SK-N-SH (cell line): Measurements from ENCODE around the gene ATP11C. TPM values are rescaled to one million over a fixed set of nuclear protein-coding genes. Genes with fewer than 3 reads are reported as not detected.
A peak's percentile ranks its signal among the peaks of the same experiment; 100 is the strongest.

Experiments used
- CTCF ChIA-PET: fragments of 300-600, 350-600 bp; formaldehyde crosslinking; extraction: SDS; loops from one replicate; lab custom pipeline; 2021; lab: Yijun Ruan, JAX
- POLR2A ChIA-PET: fragments of 350-600 bp; sonication (Branson Sonifier 250); formaldehyde crosslinking; extraction: SDS; loops from one replicate; lab custom pipeline; 2020; ENCODE audit warnings: antibody characterized with exemption, inconsistent platforms; lab: Yijun Ruan, JAX
- DNase-seq: peaks from one replicate; pipeline ENCODE4 v3.0.0; 2012
- H2AFZ ChIP-seq: fragments of 200-600 bp; sonication (generic); 2 replicates; pipeline ENCODE4 v1.8.1; 2016; ENCODE audit warnings: antibody characterized with exemption, mild to moderate bottlenecking, low read depth
- H3F3A ChIP-seq: fragments of 200-600 bp; sonication (generic); replicated peaks from 2 replicates; pipeline ENCODE3; 2016; ENCODE audit warnings: antibody characterized with exemption, mild to moderate bottlenecking; ENCODE audit not compliant: insufficient read depth
- H3K27ac ChIP-seq, 2 experiments: fragments of 200-500 bp in 1 of 2; fragments of 200-600 bp in 1 of 2; sonication (Bioruptor generic) in 1 of 2; sonication (generic), shearing (Covaris generic) in 1 of 2; 2 replicates each; pipeline versions ENCODE4 v1.5.1 to v1.6.1; 2014 to 2016; ENCODE audit warnings: low read depth in 2 of 2, inconsistent platforms in 1 of 2, low read length in 1 of 2, mild to moderate bottlenecking in 1 of 2, mixed read lengths in 1 of 2
- H3K27me3 ChIP-seq: fragments of 200-600 bp; sonication (generic), shearing (Covaris generic); 2 replicates; pipeline ENCODE4 v1.6.1; 2016; ENCODE audit warnings: mixed run types; ENCODE audit not compliant: insufficient read depth
- H3K36me3 ChIP-seq, 2 experiments: fragments of 200-500 bp in 1 of 2; fragments of 200-600 bp in 1 of 2; sonication (Bioruptor generic) in 1 of 2; sonication (generic) in 1 of 2; replicated peaks in 1 of 2; 2 replicates each; pipeline versions ENCODE3 to v1.5.1; 2014 to 2016; ENCODE audit warnings: low read length in 1 of 2, mild to moderate bottlenecking in 1 of 2; ENCODE audit not compliant: insufficient read depth in 2 of 2, control insufficient read depth in 1 of 2
- H3K4me1 ChIP-seq, 2 experiments: fragments of 200-500 bp in 1 of 2; fragments of 200-600 bp in 1 of 2; sonication (Bioruptor generic) in 1 of 2; sonication (generic), shearing (Covaris generic) in 1 of 2; 2 replicates each; pipeline versions ENCODE4 v1.5.1 to v1.6.1; 2014 to 2016; ENCODE audit warnings: low read depth in 1 of 2, low read length in 1 of 2, mixed run types in 1 of 2; ENCODE audit not compliant: insufficient read depth in 2 of 2, control insufficient read depth in 1 of 2
- H3K4me2 ChIP-seq: fragments of 200-600 bp; sonication (generic), shearing (Covaris generic); 2 replicates; pipeline ENCODE4 v1.6.1; 2017; ENCODE audit warnings: mixed run types
- H3K4me3 ChIP-seq, 2 experiments: fragments of 200-500 bp in 1 of 2; fragments of 200-600 bp in 1 of 2; sonication (Bioruptor generic) in 1 of 2; sonication (generic), shearing (Covaris generic) in 1 of 2; 2 replicates each; pipeline versions ENCODE4 v1.5.1 to v1.8.1; 2014 to 2016; ENCODE audit warnings: low read depth in 2 of 2, inconsistent platforms in 1 of 2, low read length in 1 of 2, mild to moderate bottlenecking in 1 of 2, mixed read lengths in 1 of 2, moderate library complexity in 1 of 2
- H3K79me2 ChIP-seq: fragments of 200-600 bp; sonication (generic); 2 replicates; pipeline ENCODE4 v1.8.1; 2017; ENCODE audit warnings: mild to moderate bottlenecking; ENCODE audit not compliant: insufficient read depth
- H3K9ac ChIP-seq: fragments of 200-600 bp; sonication (generic); 2 replicates; pipeline ENCODE4 v1.6.1; 2017; ENCODE audit warnings: mixed run types
- H3K9me2 ChIP-seq: fragments of 200-600 bp; sonication (generic); 2 replicates; pipeline ENCODE4 v1.6.1; 2017; ENCODE audit warnings: mixed run types
- H3K9me3 ChIP-seq: fragments of 200-600 bp; sonication (generic); 2 replicates; pipeline ENCODE4 v1.6.1; 2017; ENCODE audit warnings: mixed run types, mild to moderate bottlenecking, moderate library complexity
- H4K20me1 ChIP-seq: fragments of 200-600 bp; sonication (generic); 2 replicates; pipeline ENCODE4 v1.6.1; 2017; ENCODE audit warnings: mild to moderate bottlenecking, mixed run types; ENCODE audit not compliant: insufficient read depth
- CHD2 ChIP-seq: fragments of 150-350 bp; IDR thresholded peaks from 2 replicates; pipeline ENCODE4 v1.6.1; 2018; ENCODE audit warnings: low read length; ENCODE audit not compliant: partially characterized antibody
- ELF1 ChIP-seq: IDR thresholded peaks from 2 replicates; pipeline ENCODE4 v1.4.0; 2012
- EP300 ChIP-seq, 2 experiments: IDR thresholded peaks; 2 replicates each; pipeline versions ENCODE4 v1.4.0 to v1.6.1; 2012; ENCODE audit warnings: borderline replicate concordance in 1 of 2, low read depth in 1 of 2, low read length in 1 of 2
- FOSL2 ChIP-seq: IDR thresholded peaks from 2 replicates; pipeline ENCODE4 v1.4.0; 2012; ENCODE audit warnings: low read depth, mild to moderate bottlenecking, moderate library complexity, borderline replicate concordance
- MEF2A ChIP-seq: IDR thresholded peaks from 2 replicates; pipeline ENCODE4 v1.4.0; 2012; ENCODE audit warnings: low read depth, borderline replicate concordance
- NRF1 ChIP-seq: IDR thresholded peaks from 2 replicates; pipeline ENCODE4 v1.6.1; 2012; ENCODE audit warnings: low read depth, mild to moderate bottlenecking, low read length
- POLR2AphosphoS5 ChIP-seq: IDR thresholded peaks from 2 replicates; pipeline ENCODE4 v1.6.1; 2012; ENCODE audit warnings: low read depth, low read length
- RAD21 ChIP-seq: IDR thresholded peaks from 2 replicates; pipeline ENCODE4 v1.6.1; 2012; ENCODE audit warnings: mild to moderate bottlenecking, low read length
- RCOR1 ChIP-seq: fragments of 150-350 bp; IDR thresholded peaks from 2 replicates; pipeline ENCODE4 v1.6.1; 2017; ENCODE audit warnings: antibody characterized with exemption, low read length
- RFX5 ChIP-seq: IDR thresholded peaks from 2 replicates; pipeline ENCODE4 v1.6.1; 2012; ENCODE audit warnings: mild to moderate bottlenecking, improper control_type of control experiment, low read length
- WGBS: methylation state at CpG from one replicate; pipeline ENCODE4 v1.1.6; 2017; ENCODE audit warnings: low lambda C conversion rate; 5-methylcytosine and 5-hydroxymethylcytosine counted together
- polyA plus RNA-seq, 3 experiments: library from polyadenylated mRNA; depleted of rRNA; stranded (reverse); fragments of >200 nt; gene quantifications; 2 replicates each; pipeline ENCODE4 v1.2.3, GENCODE V29; 2012
- TF ChIP-seq, protein P1 (sequence below): IDR thresholded peaks from 2 replicates; pipeline ENCODE4 v1.4.0; 2012; ENCODE audit warnings: low read depth, borderline replicate concordance
- TF ChIP-seq, protein P2 (sequence below): fragments of 150-350 bp; IDR thresholded peaks from 2 replicates; pipeline ENCODE4 v1.6.1; 2016; ENCODE audit warnings: mild to moderate bottlenecking, low read depth, low read length
- TF ChIP-seq, protein P3 (sequence below): IDR thresholded peaks from 2 replicates; pipeline ENCODE4; 2012
- TF ChIP-seq, protein P4 (sequence below): fragments of 150-350 bp; IDR thresholded peaks from 2 replicates; pipeline ENCODE4 v1.6.1; 2017; ENCODE audit warnings: antibody characterized with exemption, low read length, low read depth, borderline replicate concordance
- TF ChIP-seq, protein P5 (sequence below): fragments of 200-600 bp; sonication (generic); IDR thresholded peaks from 2 replicates; pipeline ENCODE4 v1.6.1; 2017; ENCODE audit warnings: antibody characterized with exemption, mild to moderate bottlenecking, moderate library complexity

The ATP11C gene
- polyA plus RNA-seq, 1 of the 3 experiments (the other 2 are of a cell fraction): 18.5 TPM

DNA sequence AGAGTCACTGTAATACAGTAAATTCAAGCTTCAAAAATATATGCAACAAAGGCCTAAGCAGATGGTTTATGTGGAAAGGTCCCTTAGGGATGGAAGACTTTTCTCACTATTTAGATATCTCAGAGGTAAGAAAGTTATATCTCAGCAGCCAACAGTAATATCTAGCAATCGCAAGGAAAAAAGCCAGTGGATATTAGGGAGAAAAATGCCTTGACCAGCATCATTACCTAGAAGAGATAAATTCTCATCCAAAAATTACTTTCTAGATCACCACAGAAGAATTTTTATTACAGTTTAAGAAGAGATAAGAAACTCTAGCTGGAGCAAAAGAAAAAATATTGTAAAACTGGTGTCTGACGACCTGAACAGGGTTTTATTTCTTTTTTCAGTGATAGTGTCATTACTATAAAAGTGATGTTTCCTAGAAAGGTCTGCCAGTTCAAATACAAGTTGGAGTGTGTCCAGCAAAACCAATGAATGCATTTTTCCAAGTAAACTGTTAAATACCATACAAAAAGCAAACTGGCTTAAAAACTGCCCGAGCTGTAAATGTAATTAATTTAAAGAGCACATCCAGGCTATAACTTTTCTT lies 100.0 kb downstream of the ATP11C start:
- 35% methylated on average over 3 of the region's 3 CpGs for WGBS
- no peak overlapping the region for H3K4me3 ChIP-seq
- peaks cover 76% of the 10 kb centered on the region for H3K79me2 ChIP-seq
- CTCF ChIA-PET: interaction anchor here (0.6 kb wide), 1 partner anchor 16 kb away, joined by 3 read pairs; no protein-coding TSS in a partner anchor
- H3K36me3 ChIP-seq: no peaks in the 10 kb centered on the region
- H2AFZ ChIP-seq: no peak overlapping the region
- TF ChIP-seq RCOR1 (no peak), NRF1 (no peak), RFX5 (no peak), FOSL2 (no peak), ELF1 (no peak), POLR2AphosphoS5 (no peak), CHD2 (no peak), RAD21 (no peak), MEF2A (no peak), EP300 (IDR thresholded peaks at IDR 0.05; ENCODE audit: borderline replicate concordance in 1 of 2, low read depth in 1 of 2, low read length in 1 of 2) (no peak)
- TF ChIP-seq, protein P1, sequence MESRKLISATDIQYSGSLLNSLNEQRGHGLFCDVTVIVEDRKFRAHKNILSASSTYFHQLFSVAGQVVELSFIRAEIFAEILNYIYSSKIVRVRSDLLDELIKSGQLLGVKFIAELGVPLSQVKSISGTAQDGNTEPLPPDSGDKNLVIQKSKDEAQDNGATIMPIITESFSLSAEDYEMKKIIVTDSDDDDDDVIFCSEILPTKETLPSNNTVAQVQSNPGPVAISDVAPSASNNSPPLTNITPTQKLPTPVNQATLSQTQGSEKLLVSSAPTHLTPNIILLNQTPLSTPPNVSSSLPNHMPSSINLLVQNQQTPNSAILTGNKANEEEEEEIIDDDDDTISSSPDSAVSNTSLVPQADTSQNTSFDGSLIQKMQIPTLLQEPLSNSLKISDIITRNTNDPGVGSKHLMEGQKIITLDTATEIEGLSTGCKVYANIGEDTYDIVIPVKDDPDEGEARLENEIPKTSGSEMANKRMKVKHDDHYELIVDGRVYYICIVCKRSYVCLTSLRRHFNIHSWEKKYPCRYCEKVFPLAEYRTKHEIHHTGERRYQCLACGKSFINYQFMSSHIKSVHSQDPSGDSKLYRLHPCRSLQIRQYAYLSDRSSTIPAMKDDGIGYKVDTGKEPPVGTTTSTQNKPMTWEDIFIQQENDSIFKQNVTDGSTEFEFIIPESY: no peak
- TF ChIP-seq, protein P2, sequence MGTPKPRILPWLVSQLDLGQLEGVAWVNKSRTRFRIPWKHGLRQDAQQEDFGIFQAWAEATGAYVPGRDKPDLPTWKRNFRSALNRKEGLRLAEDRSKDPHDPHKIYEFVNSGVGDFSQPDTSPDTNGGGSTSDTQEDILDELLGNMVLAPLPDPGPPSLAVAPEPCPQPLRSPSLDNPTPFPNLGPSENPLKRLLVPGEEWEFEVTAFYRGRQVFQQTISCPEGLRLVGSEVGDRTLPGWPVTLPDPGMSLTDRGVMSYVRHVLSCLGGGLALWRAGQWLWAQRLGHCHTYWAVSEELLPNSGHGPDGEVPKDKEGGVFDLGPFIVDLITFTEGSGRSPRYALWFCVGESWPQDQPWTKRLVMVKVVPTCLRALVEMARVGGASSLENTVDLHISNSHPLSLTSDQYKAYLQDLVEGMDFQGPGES: no peak
- TF ChIP-seq, protein P3, sequence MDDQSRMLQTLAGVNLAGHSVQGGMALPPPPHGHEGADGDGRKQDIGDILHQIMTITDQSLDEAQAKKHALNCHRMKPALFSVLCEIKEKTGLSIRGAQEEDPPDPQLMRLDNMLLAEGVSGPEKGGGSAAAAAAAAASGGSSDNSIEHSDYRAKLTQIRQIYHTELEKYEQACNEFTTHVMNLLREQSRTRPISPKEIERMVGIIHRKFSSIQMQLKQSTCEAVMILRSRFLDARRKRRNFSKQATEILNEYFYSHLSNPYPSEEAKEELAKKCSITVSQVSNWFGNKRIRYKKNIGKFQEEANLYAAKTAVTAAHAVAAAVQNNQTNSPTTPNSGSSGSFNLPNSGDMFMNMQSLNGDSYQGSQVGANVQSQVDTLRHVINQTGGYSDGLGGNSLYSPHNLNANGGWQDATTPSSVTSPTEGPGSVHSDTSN: no peak
- TF ChIP-seq, protein P4, sequence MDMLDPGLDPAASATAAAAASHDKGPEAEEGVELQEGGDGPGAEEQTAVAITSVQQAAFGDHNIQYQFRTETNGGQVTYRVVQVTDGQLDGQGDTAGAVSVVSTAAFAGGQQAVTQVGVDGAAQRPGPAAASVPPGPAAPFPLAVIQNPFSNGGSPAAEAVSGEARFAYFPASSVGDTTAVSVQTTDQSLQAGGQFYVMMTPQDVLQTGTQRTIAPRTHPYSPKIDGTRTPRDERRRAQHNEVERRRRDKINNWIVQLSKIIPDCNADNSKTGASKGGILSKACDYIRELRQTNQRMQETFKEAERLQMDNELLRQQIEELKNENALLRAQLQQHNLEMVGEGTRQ: no peak
- TF ChIP-seq, protein P5, sequence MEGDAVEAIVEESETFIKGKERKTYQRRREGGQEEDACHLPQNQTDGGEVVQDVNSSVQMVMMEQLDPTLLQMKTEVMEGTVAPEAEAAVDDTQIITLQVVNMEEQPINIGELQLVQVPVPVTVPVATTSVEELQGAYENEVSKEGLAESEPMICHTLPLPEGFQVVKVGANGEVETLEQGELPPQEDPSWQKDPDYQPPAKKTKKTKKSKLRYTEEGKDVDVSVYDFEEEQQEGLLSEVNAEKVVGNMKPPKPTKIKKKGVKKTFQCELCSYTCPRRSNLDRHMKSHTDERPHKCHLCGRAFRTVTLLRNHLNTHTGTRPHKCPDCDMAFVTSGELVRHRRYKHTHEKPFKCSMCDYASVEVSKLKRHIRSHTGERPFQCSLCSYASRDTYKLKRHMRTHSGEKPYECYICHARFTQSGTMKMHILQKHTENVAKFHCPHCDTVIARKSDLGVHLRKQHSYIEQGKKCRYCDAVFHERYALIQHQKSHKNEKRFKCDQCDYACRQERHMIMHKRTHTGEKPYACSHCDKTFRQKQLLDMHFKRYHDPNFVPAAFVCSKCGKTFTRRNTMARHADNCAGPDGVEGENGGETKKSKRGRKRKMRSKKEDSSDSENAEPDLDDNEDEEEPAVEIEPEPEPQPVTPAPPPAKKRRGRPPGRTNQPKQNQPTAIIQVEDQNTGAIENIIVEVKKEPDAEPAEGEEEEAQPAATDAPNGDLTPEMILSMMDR: no peak
- TF ChIP-seq, all 33 proteins: peak for 0
- Histone ChIP-seq H3K27ac (peak overlapping the region in 1 of 2 experiments; percentile 59; a peak in 3 of 4 replicates), H3K27me3 (no peaks in the 10 kb centered on the region), H3K4me1 (peaks cover 12 to 37% of the 10 kb centered on the region in 2 experiments; a peak in 3 of 4 replicates), H3F3A (peaks cover 4% of the 10 kb centered on the region), H3K9me3 (no peaks in the 10 kb centered on the region), H3K9ac (no peak overlapping the region), H3K9me2 (no peaks in the 10 kb centered on the region), H3K4me2 (peak overlapping the region; percentile 54; the same call in 1 of the 2 replicates), H4K20me1 (no peaks in the 10 kb centered on the region)
- POLR2A ChIA-PET: no interaction called here
- DNase-seq: no peak
